ENCODE data around the gene MED17. TPM values are rescaled to one million over a fixed set of nuclear protein-coding genes. Genes with fewer than 3 reads are reported as not detected.

Gene MED17
- total RNA-seq, 6 experiments from 2014 or later: 21.6 to 28.1 (median 25.5) TPM

DNA sequence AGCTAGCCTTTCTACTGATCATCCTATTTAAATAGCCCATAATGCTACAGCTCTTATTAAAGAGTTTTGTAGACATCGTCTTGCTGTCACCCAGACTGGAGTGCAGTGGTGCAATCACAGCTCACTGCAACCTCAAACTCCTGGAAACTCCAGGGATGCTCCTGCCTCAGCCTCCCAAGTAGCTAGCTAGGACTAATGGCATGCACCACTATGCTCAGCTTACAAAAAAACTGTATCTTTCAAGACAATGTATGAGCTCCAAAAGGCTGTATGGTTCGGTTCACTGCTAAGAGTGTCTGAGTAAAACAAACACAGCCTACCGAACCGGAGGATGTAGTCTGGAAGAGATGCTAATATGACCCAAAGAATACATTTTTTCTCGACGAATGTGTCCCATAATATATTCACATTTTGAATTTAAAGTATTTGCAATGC is 45.4 kb upstream of the MED17 start:
- Mint-ChIP-seq H3K4me1 (ENCODE audit: low read depth) (peaks cover 58% of the 10 kb centered on the region), H3K9me3 (peaks cover 9% of the 10 kb centered on the region; the same call in 1 of the 2 replicates), H3K4me3 (peak overlapping the region; percentile 99), H3K27ac (peak overlapping the region; percentile 99), H3K36me3 (ENCODE audit: low read depth) (peaks cover 69% of the 10 kb centered on the region), H3K27me3 (ENCODE audit: insufficient read depth) (peaks cover 13% of the 10 kb centered on the region)
- DNase-seq: no peak
- no peak for TF ChIP-seq CTCF (IDR thresholded peaks at IDR 0.05)

DNA sequence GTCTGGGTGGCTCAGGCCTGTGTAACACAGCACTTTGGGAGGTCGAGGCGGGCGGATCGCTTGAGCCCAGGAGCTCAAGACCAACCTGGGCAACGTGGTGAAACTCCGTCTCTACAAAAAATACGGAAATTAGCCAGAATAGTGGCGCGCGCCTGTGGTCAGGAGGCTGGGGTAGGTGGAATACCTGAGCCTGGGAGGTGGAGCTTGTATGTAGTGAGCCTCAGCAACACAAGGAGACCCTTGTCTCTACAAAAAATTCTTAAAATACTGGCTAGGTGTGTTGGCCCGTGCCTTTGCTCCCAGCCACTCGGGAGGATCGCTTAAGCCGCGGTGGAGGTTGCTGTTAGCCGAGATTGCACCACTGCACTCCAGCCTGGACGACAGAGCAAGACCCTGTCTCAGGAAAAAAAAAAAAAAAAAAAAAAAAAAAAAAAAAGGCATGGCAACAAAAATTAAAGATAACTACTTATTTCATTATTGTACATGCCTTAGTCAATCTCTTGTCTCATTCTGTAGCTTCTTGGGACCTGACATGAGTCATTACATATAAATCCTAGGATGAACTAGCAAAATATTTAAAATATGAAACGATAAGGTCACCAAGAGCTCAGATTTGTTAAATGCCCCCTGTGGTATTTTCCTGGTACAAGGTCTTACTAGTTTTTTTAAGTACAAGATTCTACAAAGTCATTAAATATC is 43.9 kb upstream of the MED17 start:
- Mint-ChIP-seq H3K27me3 (ENCODE audit: insufficient read depth) (peaks cover 13% of the 10 kb centered on the region), H3K4me1 (ENCODE audit: low read depth) (peaks cover 59% of the 10 kb centered on the region), H3K4me3 (peak overlapping the region; percentile 99), H3K9me3 (peaks cover 9% of the 10 kb centered on the region; the same call in 1 of the 2 replicates), H3K36me3 (ENCODE audit: low read depth) (peaks cover 58% of the 10 kb centered on the region), H3K27ac (peak overlapping the region; percentile 99)
- TF ChIP-seq CTCF (IDR thresholded peaks at IDR 0.05): no peak
- DNase-seq: peak; percentile 41

DNA sequence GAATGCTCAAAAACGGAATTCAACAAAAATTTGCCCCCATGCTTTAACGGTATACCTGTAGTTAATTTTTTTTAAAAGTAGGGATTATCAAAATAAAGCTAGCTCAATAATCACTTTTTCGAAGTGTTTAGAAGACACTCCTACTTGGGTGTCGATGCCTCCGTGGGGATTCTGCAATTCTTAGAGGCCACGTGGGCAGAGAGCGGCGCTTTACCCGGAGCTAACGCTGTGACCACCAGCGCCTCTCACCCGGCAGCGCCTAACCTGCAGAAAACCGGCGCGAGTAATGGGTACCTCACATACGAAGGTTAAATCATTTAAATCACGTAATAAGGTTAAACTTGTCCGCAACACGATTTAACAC is 43.4 kb upstream of the MED17 start:
- Mint-ChIP-seq H3K27me3 (ENCODE audit: insufficient read depth) (peaks cover 13% of the 10 kb centered on the region), H3K4me3 (peak overlapping the region; percentile 99), H3K27ac (peak overlapping the region; percentile 99), H3K9me3 (peaks cover 9% of the 10 kb centered on the region; the same call in 1 of the 2 replicates), H3K36me3 (ENCODE audit: low read depth) (peaks cover 57% of the 10 kb centered on the region), H3K4me1 (ENCODE audit: low read depth) (peaks cover 58% of the 10 kb centered on the region)
- DNase-seq: peak; percentile 38
- TF ChIP-seq CTCF (IDR thresholded peaks at IDR 0.05): no peak

DNA sequence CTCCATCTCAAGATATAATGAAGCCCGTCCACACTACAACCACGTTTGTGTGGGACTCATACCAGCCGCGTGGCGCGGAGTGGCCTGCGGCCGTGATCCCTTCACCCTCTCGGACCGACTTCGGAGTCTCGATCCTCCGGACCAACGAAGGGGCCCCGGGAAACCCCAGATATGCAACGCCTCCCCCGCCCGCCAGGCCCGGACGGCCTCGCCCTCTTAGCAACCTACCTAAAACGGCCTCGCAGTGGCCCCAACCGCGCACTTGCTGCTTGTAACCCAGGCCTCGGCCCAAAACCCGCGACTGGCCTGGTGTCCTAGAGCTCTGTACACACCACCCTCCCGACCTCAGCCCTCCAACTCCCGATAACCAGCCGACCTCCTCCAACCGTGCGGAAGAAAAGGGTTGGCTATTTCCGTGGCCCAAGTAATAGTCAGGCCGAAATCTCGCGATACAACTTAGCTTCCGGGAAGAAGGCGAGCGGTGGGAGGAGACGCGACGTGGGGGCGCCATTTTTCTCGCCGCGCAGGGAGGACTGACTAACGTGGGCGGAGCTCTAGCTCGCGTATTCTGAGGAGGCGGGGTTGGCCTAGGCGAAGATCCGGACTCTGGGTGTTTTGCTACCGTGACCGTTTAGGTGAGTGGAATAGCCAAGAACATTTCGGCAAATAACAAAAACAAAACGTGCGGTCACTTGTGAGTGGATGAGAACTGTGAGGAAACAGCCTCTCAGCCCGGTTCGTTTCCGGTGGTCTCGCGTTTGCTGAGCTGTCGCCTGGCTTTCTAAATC is 42.8 kb upstream of the MED17 start, which contains the start of the genes C11orf54 and TAF1D:
Gene C11orf54 (plus strand): TSS at position 579 of the 788 bp plus-strand sequence. CDS start 5,722 bp downstream, outside the sequence.
Gene TAF1D (minus strand): TSS at position 402 of the 788 bp plus-strand sequence. CDS start 2,191 bp downstream, outside the sequence.
- H3K27ac Mint-ChIP-seq: peak within 1 kb of the TSS; percentile 99
- H3K36me3 Mint-ChIP-seq (ENCODE audit: low read depth): peaks cover 51% of the 10 kb centered on the region
- peaks cover 13% of the 10 kb centered on the region for H3K27me3 Mint-ChIP-seq (ENCODE audit: insufficient read depth)
- peak; percentile 37 for TF ChIP-seq CTCF (IDR thresholded peaks at IDR 0.05)
- H3K4me3 Mint-ChIP-seq: peak within 1 kb of the TSS; percentile 99
- peak; percentile 97 for DNase-seq
- H3K9me3 Mint-ChIP-seq: peaks cover 9% of the 10 kb centered on the region; the same call in 1 of the 2 replicates
- H3K4me1 Mint-ChIP-seq (ENCODE audit: low read depth): peaks cover 53% of the 10 kb centered on the region

DNA sequence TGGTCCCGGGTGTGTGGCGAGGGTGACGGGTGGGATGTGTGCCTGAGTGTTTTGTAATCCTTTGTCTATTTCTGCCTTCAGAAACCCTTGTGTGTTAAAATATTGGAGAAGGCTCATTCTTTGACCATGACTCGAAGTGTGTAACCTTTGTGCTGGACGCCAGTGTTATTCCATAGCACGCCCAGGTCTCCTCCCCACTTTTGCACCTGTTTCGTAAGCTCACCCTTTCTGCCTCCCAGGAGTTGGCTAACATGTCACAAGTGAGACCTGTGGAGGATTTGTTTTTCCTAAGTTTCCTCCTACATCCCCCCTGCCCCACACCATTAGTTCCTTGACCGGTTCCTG is 42.2 kb upstream of the MED17 start:
- Mint-ChIP-seq H3K27ac (peak overlapping the region; percentile 99), H3K36me3 (ENCODE audit: low read depth) (peaks cover 46% of the 10 kb centered on the region), H3K9me3 (peaks cover 9% of the 10 kb centered on the region; the same call in 1 of the 2 replicates), H3K4me1 (ENCODE audit: low read depth) (peaks cover 47% of the 10 kb centered on the region), H3K4me3 (peak overlapping the region; percentile 99), H3K27me3 (ENCODE audit: insufficient read depth) (peaks cover 13% of the 10 kb centered on the region)
- peak; percentile 50 for DNase-seq
- TF ChIP-seq CTCF (IDR thresholded peaks at IDR 0.05): no peak
